ENCODE results near the gene ZDHHC3.

ZDHHC3 gene

GRCh38 chr3:44939581-44940036 is 36.4 kb downstream of the ZDHHC3 start:
- peaks cover 7% of the 10 kb centered on the region for H3K4me1 ChIP-seq (ENCODE audit: control insufficient read depth, insufficient read depth, low read length)
- H3K9me3 ChIP-seq (replicated peaks; ENCODE audit: low read length), result no peaks in the 10 kb centered on the region
- H3K9ac ChIP-seq (ENCODE audit: low read depth, low read length), result no peak overlapping the region
- H3K4me2 ChIP-seq (ENCODE audit: low read length), result no peak overlapping the region
- peaks cover 42% of the 10 kb centered on the region for H3K36me3 ChIP-seq (ENCODE audit: insufficient read depth, low read length)
- no peak overlapping the region for H3K4me3 ChIP-seq (ENCODE audit: low read length)
- H3K27me3 ChIP-seq (ENCODE audit: control insufficient read depth, insufficient read depth, low read length), result no peaks in the 10 kb centered on the region

- Histone ChIP-seq H3K4me3 (ENCODE audit: low read length) (no peak overlapping the region), H3K36me3 (ENCODE audit: insufficient read depth, low read length) (peaks cover 55% of the 10 kb centered on the region), H3K9ac (ENCODE audit: low read depth, low read length) (no peak overlapping the region), H3K4me1 (ENCODE audit: control insufficient read depth, insufficient read depth, low read length) (no peaks in the 10 kb centered on the region), H3K27me3 (ENCODE audit: control insufficient read depth, insufficient read depth, low read length) (no peaks in the 10 kb centered on the region), H3K9me3 (replicated peaks; ENCODE audit: low read length) (no peaks in the 10 kb centered on the region), H3K4me2 (ENCODE audit: low read length) (no peak overlapping the region)
Observed at GRCh38 chr3:44932986-44933944, 42.7 kb downstream of the ZDHHC3 start.

- no peaks in the 10 kb centered on the region for H3K9me3 ChIP-seq (replicated peaks; ENCODE audit: low read length)
- no peak overlapping the region for H3K4me2 ChIP-seq (ENCODE audit: low read length)
- H3K4me1 ChIP-seq (ENCODE audit: control insufficient read depth, insufficient read depth, low read length), result no peaks in the 10 kb centered on the region
- no peak overlapping the region for H3K9ac ChIP-seq (ENCODE audit: low read depth, low read length)
- H3K4me3 ChIP-seq (ENCODE audit: low read length), result no peak overlapping the region
- no peaks in the 10 kb centered on the region for H3K27me3 ChIP-seq (ENCODE audit: control insufficient read depth, insufficient read depth, low read length)
- H3K36me3 ChIP-seq (ENCODE audit: insufficient read depth, low read length), result peaks cover 55% of the 10 kb centered on the region
Observed at GRCh38 chr3:44932271-44932670, 43.7 kb downstream of the ZDHHC3 start.

- Histone ChIP-seq H3K4me2 (ENCODE audit: low read length) (no peak overlapping the region), H3K9ac (ENCODE audit: low read depth, low read length) (no peak overlapping the region), H3K27me3 (ENCODE audit: control insufficient read depth, insufficient read depth, low read length) (no peaks in the 10 kb centered on the region), H3K4me1 (ENCODE audit: control insufficient read depth, insufficient read depth, low read length) (no peaks in the 10 kb centered on the region), H3K9me3 (replicated peaks; ENCODE audit: low read length) (no peaks in the 10 kb centered on the region), H3K4me3 (ENCODE audit: low read length) (no peak overlapping the region), H3K36me3 (ENCODE audit: insufficient read depth, low read length) (peaks cover 55% of the 10 kb centered on the region)
Observed at GRCh38 chr3:44931791-44932190, 44.2 kb downstream of the ZDHHC3 start.

GRCh38 chr3:44930911-44931310 is 45.1 kb downstream of the ZDHHC3 start:
- Histone ChIP-seq H3K9me3 (replicated peaks; ENCODE audit: low read length) (no peaks in the 10 kb centered on the region), H3K4me1 (ENCODE audit: control insufficient read depth, insufficient read depth, low read length) (no peaks in the 10 kb centered on the region), H3K9ac (ENCODE audit: low read depth, low read length) (no peak overlapping the region)

GRCh38 chr3:44929782-44930181 is 46.2 kb downstream of the ZDHHC3 start:
- Histone ChIP-seq H3K9ac (ENCODE audit: low read depth, low read length) (no peak overlapping the region), H3K36me3 (ENCODE audit: insufficient read depth, low read length) (peaks cover 69% of the 10 kb centered on the region), H3K4me2 (ENCODE audit: low read length) (no peak overlapping the region), H3K4me1 (ENCODE audit: control insufficient read depth, insufficient read depth, low read length) (no peaks in the 10 kb centered on the region), H3K4me3 (ENCODE audit: low read length) (no peak overlapping the region), H3K27me3 (ENCODE audit: control insufficient read depth, insufficient read depth, low read length) (no peaks in the 10 kb centered on the region), H3K9me3 (replicated peaks; ENCODE audit: low read length) (no peaks in the 10 kb centered on the region)

More at GRCh38 chr3:44930911-44931310, 45.1 kb downstream of the ZDHHC3 start:
- peaks cover 63% of the 10 kb centered on the region for H3K36me3 ChIP-seq (ENCODE audit: insufficient read depth, low read length)
- H3K27me3 ChIP-seq (ENCODE audit: control insufficient read depth, insufficient read depth, low read length), result no peaks in the 10 kb centered on the region
- no peak overlapping the region for H3K4me2 ChIP-seq (ENCODE audit: low read length)
- H3K4me3 ChIP-seq (ENCODE audit: low read length), result no peak overlapping the region

- Histone ChIP-seq H3K9ac (ENCODE audit: low read depth, low read length) (no peak overlapping the region), H3K9me3 (replicated peaks; ENCODE audit: low read length) (no peaks in the 10 kb centered on the region), H3K4me2 (ENCODE audit: low read length) (no peak overlapping the region), H3K4me3 (ENCODE audit: low read length) (no peak overlapping the region), H3K36me3 (ENCODE audit: insufficient read depth, low read length) (peaks cover 55% of the 10 kb centered on the region), H3K4me1 (ENCODE audit: control insufficient read depth, insufficient read depth, low read length) (no peaks in the 10 kb centered on the region), H3K27me3 (ENCODE audit: control insufficient read depth, insufficient read depth, low read length) (no peaks in the 10 kb centered on the region)
Observed at GRCh38 chr3:44927371-44927770, 48.6 kb downstream of the ZDHHC3 start.

- H3K9me3 ChIP-seq (replicated peaks; ENCODE audit: low read length), result no peaks in the 10 kb centered on the region
- peaks cover 55% of the 10 kb centered on the region for H3K36me3 ChIP-seq (ENCODE audit: insufficient read depth, low read length)
- no peak overlapping the region for H3K9ac ChIP-seq (ENCODE audit: low read depth, low read length)
- H3K4me3 ChIP-seq (ENCODE audit: low read length), result no peak overlapping the region
- H3K27me3 ChIP-seq (ENCODE audit: control insufficient read depth, insufficient read depth, low read length), result no peaks in the 10 kb centered on the region
- H3K4me1 ChIP-seq (ENCODE audit: control insufficient read depth, insufficient read depth, low read length), result no peaks in the 10 kb centered on the region
- H3K4me2 ChIP-seq (ENCODE audit: low read length), result no peak overlapping the region
Observed at GRCh38 chr3:44926921-44927320, 49.1 kb downstream of the ZDHHC3 start.

GRCh38 chr3:44926172-44926571 is 49.8 kb downstream of the ZDHHC3 start:
- Histone ChIP-seq H3K9me3 (replicated peaks; ENCODE audit: low read length) (no peaks in the 10 kb centered on the region), H3K4me2 (ENCODE audit: low read length) (no peak overlapping the region), H3K9ac (ENCODE audit: low read depth, low read length) (no peak overlapping the region), H3K4me3 (ENCODE audit: low read length) (no peak overlapping the region), H3K27me3 (ENCODE audit: control insufficient read depth, insufficient read depth, low read length) (no peaks in the 10 kb centered on the region), H3K36me3 (ENCODE audit: insufficient read depth, low read length) (peaks cover 55% of the 10 kb centered on the region), H3K4me1 (ENCODE audit: control insufficient read depth, insufficient read depth, low read length) (no peaks in the 10 kb centered on the region)

- Histone ChIP-seq H3K27me3 (ENCODE audit: control insufficient read depth, insufficient read depth, low read length) (no peaks in the 10 kb centered on the region), H3K36me3 (ENCODE audit: insufficient read depth, low read length) (peaks cover 45% of the 10 kb centered on the region), H3K4me1 (ENCODE audit: control insufficient read depth, insufficient read depth, low read length) (no peaks in the 10 kb centered on the region), H3K4me2 (ENCODE audit: low read length) (no peak overlapping the region), H3K4me3 (ENCODE audit: low read length) (no peak overlapping the region), H3K9ac (ENCODE audit: low read depth, low read length) (no peak overlapping the region), H3K9me3 (replicated peaks; ENCODE audit: low read length) (no peaks in the 10 kb centered on the region)
Observed at GRCh38 chr3:44924457-44925084, 51.4 kb downstream of the ZDHHC3 start.

- no peak overlapping the region for H3K9ac ChIP-seq (ENCODE audit: low read depth, low read length)
- H3K36me3 ChIP-seq (ENCODE audit: insufficient read depth, low read length), result peaks cover 37% of the 10 kb centered on the region
- no peaks in the 10 kb centered on the region for H3K9me3 ChIP-seq (replicated peaks; ENCODE audit: low read length)
- no peak overlapping the region for H3K4me3 ChIP-seq (ENCODE audit: low read length)
- H3K4me2 ChIP-seq (ENCODE audit: low read length), result no peak overlapping the region
- H3K4me1 ChIP-seq (ENCODE audit: control insufficient read depth, insufficient read depth, low read length), result no peaks in the 10 kb centered on the region
- no peaks in the 10 kb centered on the region for H3K27me3 ChIP-seq (ENCODE audit: control insufficient read depth, insufficient read depth, low read length)
Observed at GRCh38 chr3:44923632-44924456, 52.1 kb downstream of the ZDHHC3 start.

All from skeletal muscle satellite cell (primary cell).